ENCODE measurements around the gene ERBB4. TPM values are rescaled to one million over a fixed set of nuclear protein-coding genes. Genes with fewer than 3 reads are reported as not detected.

The ERBB4 gene
- total RNA-seq, 4 donors from 2014 or later: 0.04 to 0.57 (median 0.35) TPM; not detected in 1

DNA sequence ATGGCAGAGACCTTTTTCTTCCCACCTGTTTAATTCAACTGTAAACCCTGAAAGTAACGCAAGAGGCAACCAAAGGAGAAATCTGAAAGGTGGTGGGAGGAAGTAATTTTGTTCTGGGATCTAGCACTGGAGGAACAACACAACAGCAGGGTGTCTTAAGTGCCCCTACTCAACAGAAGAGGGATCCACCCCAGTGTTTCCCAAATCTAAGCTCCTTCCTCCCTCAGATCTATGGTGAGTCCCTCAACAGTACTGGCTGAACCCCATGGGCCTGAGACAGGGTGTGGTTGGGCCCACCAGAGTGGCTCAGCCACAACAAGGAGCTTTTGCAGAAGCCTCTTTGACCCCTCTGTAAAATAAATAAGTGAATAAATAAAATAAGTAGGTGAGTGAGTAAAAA is 790.3 kb downstream of the ERBB4 start:
- Histone ChIP-seq H3K4me3 (no peak overlapping the region), H3K27ac (no peak overlapping the region), H3K36me3 (no peaks in the 10 kb centered on the region), H3K4me1 (no peaks in the 10 kb centered on the region), H3K9me3 (no peaks in the 10 kb centered on the region), H3K27me3 (no peaks in the 10 kb centered on the region)
- intact Hi-C loops (cut with DNase I): no loop called here
- TF ChIP-seq CTCF (IDR thresholded peaks at IDR 0.05) (no peak), POLR2A (IDR thresholded peaks at IDR 0.05) (no peak)
- DNase-seq: no peak
- WGBS, 2 donors: 90% methylated on average over 1 of the region's 1 CpG

DNA sequence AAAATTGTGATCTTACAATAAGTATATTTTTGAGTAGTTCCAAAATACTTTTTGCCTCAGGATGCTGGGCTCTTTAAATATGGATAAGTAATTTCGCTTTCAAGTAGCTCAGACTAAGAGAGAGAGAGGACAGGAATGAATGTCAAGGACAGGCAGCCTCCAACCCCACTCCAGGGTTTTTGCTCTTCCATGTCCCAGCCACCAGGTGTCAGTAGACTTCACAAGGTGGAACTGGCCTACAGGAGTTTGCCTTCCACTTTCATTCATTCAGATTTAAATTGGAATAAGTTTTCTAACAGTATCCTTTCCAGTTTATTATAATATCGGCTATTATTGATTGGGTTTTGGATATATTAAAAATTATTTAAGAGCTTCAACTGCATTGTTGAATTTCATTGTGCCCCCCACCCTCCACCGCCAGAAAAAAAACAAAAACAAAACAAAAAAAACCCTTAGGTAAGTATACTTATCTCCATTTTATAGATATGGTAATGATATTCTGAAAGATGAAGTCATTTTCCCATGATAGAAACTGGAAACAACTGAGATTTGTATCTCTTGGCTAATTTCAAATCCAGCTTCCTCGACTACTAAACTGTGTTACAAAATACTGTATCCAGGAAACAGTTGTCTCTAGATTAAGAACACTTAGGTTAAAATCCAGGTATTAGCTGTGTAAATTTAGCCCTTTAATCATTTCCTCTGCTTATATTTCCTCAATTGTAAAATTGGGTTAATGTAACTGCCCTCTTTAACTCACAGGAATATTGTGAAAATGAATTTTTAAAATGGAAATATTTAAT is 793.1 kb downstream of the ERBB4 start:
- 28 to 37% methylated on average over 4 of the region's 4 CpGs for WGBS, 2 donors
- Histone ChIP-seq H3K36me3 (no peaks in the 10 kb centered on the region), H3K27ac (no peak overlapping the region), H3K27me3 (no peaks in the 10 kb centered on the region), H3K4me1 (no peaks in the 10 kb centered on the region), H3K9me3 (no peaks in the 10 kb centered on the region), H3K4me3 (no peak overlapping the region)
- TF ChIP-seq CTCF (IDR thresholded peaks at IDR 0.05) (peak; percentile 29 to 77 (median 72)), POLR2A (IDR thresholded peaks at IDR 0.05) (no peak)
- intact Hi-C loops (cut with DNase I): no loop called here
- DNase-seq: no peak

- no peaks in the 10 kb centered on the region for H3K36me3 ChIP-seq
- intact Hi-C loops (cut with DNase I): loop anchor here (5.0 kb wide), 1 partner anchor 823 kb away; no protein-coding TSS in a partner anchor
- TF ChIP-seq CTCF (IDR thresholded peaks at IDR 0.05) (no peak), POLR2A (IDR thresholded peaks at IDR 0.05) (no peak)
- no peak overlapping the region for H3K27ac ChIP-seq
- no peak for DNase-seq
- no peaks in the 10 kb centered on the region for H3K4me1 ChIP-seq
- 67% methylated on average over 5 of the region's 5 CpGs for WGBS, 2 donors
- H3K4me3 ChIP-seq: no peak overlapping the region
- no peaks in the 10 kb centered on the region for H3K9me3 ChIP-seq
- no peaks in the 10 kb centered on the region for H3K27me3 ChIP-seq
Observed at GRCh38 chr2:211744379-211744778, 794.2 kb downstream of the ERBB4 start.

DNA sequence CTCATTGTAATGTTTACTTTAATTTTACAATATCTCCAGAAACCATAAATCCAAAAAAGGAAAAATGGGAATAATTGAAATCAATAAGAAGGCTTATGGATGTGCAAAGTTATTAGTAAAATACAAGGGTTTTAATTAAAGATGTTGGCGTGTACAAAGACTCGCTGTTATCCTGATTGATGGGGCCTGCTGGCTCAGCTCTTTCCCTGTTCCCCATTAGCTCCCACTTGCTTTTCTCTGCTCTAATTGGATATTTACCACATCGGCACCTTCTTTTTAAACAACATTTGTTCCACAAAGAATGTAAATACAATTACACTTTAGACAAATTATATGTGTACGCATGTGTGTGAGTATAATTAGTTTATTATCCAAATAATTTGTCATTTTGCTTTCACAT is 796.6 kb downstream of the ERBB4 start:
- TF ChIP-seq POLR2A (IDR thresholded peaks at IDR 0.05) (no peak), CTCF (IDR thresholded peaks at IDR 0.05) (no peak)
- Histone ChIP-seq H3K4me3 (no peak overlapping the region), H3K4me1 (no peaks in the 10 kb centered on the region), H3K27me3 (no peaks in the 10 kb centered on the region), H3K9me3 (no peaks in the 10 kb centered on the region), H3K27ac (no peak overlapping the region), H3K36me3 (no peaks in the 10 kb centered on the region)
- intact Hi-C loops (cut with DNase I): loop anchor here (5.0 kb wide), 1 partner anchor 825 kb away; no protein-coding TSS in a partner anchor
- 82 to 87% methylated on average over 4 of the region's 4 CpGs for WGBS, 2 donors
- no peak for DNase-seq

DNA sequence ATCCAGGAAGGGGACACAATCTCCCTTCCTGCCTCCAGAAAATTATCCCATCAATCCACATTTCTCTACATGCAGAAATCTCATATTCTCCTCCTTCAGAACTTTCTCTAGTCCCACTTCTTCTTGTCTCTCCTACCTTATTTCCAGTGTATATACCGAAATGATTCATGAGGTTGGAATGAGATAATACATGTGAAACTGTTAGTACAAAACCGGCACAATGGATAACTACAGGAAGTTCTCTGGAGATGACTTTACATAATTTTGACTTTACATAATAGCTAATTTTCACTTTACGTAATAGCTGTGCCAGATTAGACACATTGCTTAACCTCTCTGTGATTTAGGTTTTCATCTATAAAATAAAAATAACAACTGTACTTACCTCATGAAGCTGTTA is 801.3 kb downstream of the ERBB4 start:
- Histone ChIP-seq H3K27me3 (no peaks in the 10 kb centered on the region), H3K36me3 (no peaks in the 10 kb centered on the region), H3K4me3 (no peak overlapping the region), H3K9me3 (no peaks in the 10 kb centered on the region), H3K27ac (no peak overlapping the region), H3K4me1 (no peaks in the 10 kb centered on the region)
- WGBS, 2 donors: 17 to 31% methylated on average over 3 of the region's 3 CpGs
- DNase-seq: no peak
- intact Hi-C loops (cut with DNase I): no loop called here
- no peak for TF ChIP-seq CTCF (IDR thresholded peaks at IDR 0.05)
- no peak for TF ChIP-seq POLR2A (IDR thresholded peaks at IDR 0.05)

Data from esophagus squamous epithelium (tissue), 5 donors.